WTC11 (cell line): ENCODE results near the gene ETV1. TPM values are rescaled to one million over a fixed set of nuclear protein-coding genes. Genes with fewer than 3 reads are reported as not detected.

Experiments used
- ATAC-seq: fragments of 200-7000 bp; cut with Tn5 transposase; 2 replicates; pipeline ENCODE4 v1.10.0; 2021; ENCODE audit warnings: mild to moderate bottlenecking, moderate library complexity
- CTCF ChIA-PET: fragments of 300-600 bp; sonication (Branson Sonifier 250); formaldehyde crosslinking; loops from one replicate; lab custom pipeline; 2021; ENCODE audit warnings: antibody characterized with exemption; lab: Charles Lee
- POLR2A ChIA-PET: fragments of 350-600 bp; sonication (Branson Sonifier 250); formaldehyde crosslinking; loops from one replicate; lab custom pipeline; 2021; ENCODE audit warnings: antibody characterized with exemption; lab: Charles Lee
- DNase-seq: peaks from one replicate; pipeline ENCODE4 v3.0.0; 2021; ENCODE audit warnings: low spot score
- H3K27ac Mint-ChIP-seq: 2 replicates; pipeline ENCODE4 v1.8.0; 2021; ENCODE audit warnings: mixed read lengths
- H3K27me3 Mint-ChIP-seq: 2 replicates; pipeline ENCODE4 v1.8.0; 2021; ENCODE audit warnings: low read depth, mild to moderate bottlenecking, moderate library complexity, mixed read lengths
- H3K36me3 Mint-ChIP-seq: 2 replicates; pipeline ENCODE4 v1.8.0; 2021; ENCODE audit warnings: mixed read lengths
- H3K4me1 Mint-ChIP-seq: 2 replicates; pipeline ENCODE4 v1.8.0; 2022; ENCODE audit warnings: mixed read lengths
- H3K4me3 Mint-ChIP-seq: 2 replicates; pipeline ENCODE4 v1.8.0; 2021; ENCODE audit warnings: mild to moderate bottlenecking, moderate library complexity, mixed read lengths
- H3K9me3 Mint-ChIP-seq: 2 replicates; pipeline ENCODE4 v1.8.0; 2021; ENCODE audit warnings: mixed read lengths
- AR ChIP-seq: fragments of 250-450 bp; sonication (Bioruptor Pico); IDR thresholded peaks from 2 replicates; pipeline ENCODE4 v1.9.0; 2021; ENCODE audit warnings: mild to moderate bottlenecking
- CREM ChIP-seq: sonication (generic); formaldehyde crosslinking; IDR thresholded peaks from 2 replicates; pipeline ENCODE4 v1.8.1; 2022; ENCODE audit warnings: mild to moderate bottlenecking, missing genetic modification reagents, moderate library complexity
- FOXJ3 ChIP-seq: sonication (generic); formaldehyde crosslinking; IDR thresholded peaks from 2 replicates; pipeline ENCODE4 v1.9.0; 2021; ENCODE audit warnings: missing genetic modification reagents, mild to moderate bottlenecking, borderline replicate concordance
- FOXP1 ChIP-seq: sonication (generic); formaldehyde crosslinking; IDR thresholded peaks from 2 replicates; pipeline ENCODE4 v1.8.0; 2022; ENCODE audit warnings: missing genetic modification reagents, mild to moderate bottlenecking, moderate library complexity, borderline replicate concordance
- GABPB1 ChIP-seq: sonication (generic); formaldehyde crosslinking; IDR thresholded peaks from 2 replicates; pipeline ENCODE4 v1.8.1; 2023; ENCODE audit warnings: mild to moderate bottlenecking, missing genetic modification reagents
- GTF2I ChIP-seq: fragments of 250-450 bp; sonication (Bioruptor Pico); conservative IDR thresholded peaks from 2 replicates; pipeline ENCODE4 v1.4.0; 2021; ENCODE audit warnings: mild to moderate bottlenecking
- IRF1 ChIP-seq: sonication (generic); formaldehyde crosslinking; IDR thresholded peaks from 2 replicates; pipeline ENCODE4 v1.8.0; 2023; ENCODE audit warnings: missing genetic modification reagents
- KAT7 ChIP-seq: sonication (generic); formaldehyde crosslinking; IDR thresholded peaks from 2 replicates; pipeline ENCODE4 v1.8.1; 2023; ENCODE audit warnings: missing genetic modification reagents, mild to moderate bottlenecking, borderline replicate concordance
- MXD4 ChIP-seq: fragments of 250-450 bp; sonication (Bioruptor Pico); IDR thresholded peaks from 2 replicates; pipeline ENCODE4 v1.8.0; 2021; ENCODE audit warnings: mild to moderate bottlenecking, moderate library complexity, borderline replicate concordance
- MYBL2 ChIP-seq: sonication (generic); formaldehyde crosslinking; IDR thresholded peaks from 2 replicates; pipeline ENCODE4 v1.8.1; 2023; ENCODE audit warnings: mild to moderate bottlenecking, moderate library complexity, missing genetic modification reagents
- NFATC4 ChIP-seq: fragments of 250-450 bp; sonication (Bioruptor Pico); IDR thresholded peaks from 2 replicates; pipeline ENCODE4 v1.9.0; 2021; ENCODE audit warnings: mild to moderate bottlenecking
- NR2C2 ChIP-seq: sonication (generic); formaldehyde crosslinking; IDR thresholded peaks from 2 replicates; pipeline ENCODE4 v1.8.0; 2022; ENCODE audit warnings: mild to moderate bottlenecking, missing genetic modification reagents
- PRRX2 ChIP-seq: fragments of 250-450 bp; sonication (Bioruptor Pico); IDR thresholded peaks from 2 replicates; pipeline ENCODE4 v1.8.0; 2021; ENCODE audit warnings: mild to moderate bottlenecking
- RORB ChIP-seq: fragments of 250-450 bp; sonication (Bioruptor Pico); IDR thresholded peaks from 2 replicates; pipeline ENCODE4 v1.9.0; 2021; ENCODE audit warnings: mild to moderate bottlenecking
- SP1 ChIP-seq: sonication (generic); formaldehyde crosslinking; conservative IDR thresholded peaks from 2 replicates; pipeline ENCODE4 v1.8.1; 2022; ENCODE audit warnings: missing genetic modification reagents
- TCF7 ChIP-seq: sonication (generic); formaldehyde crosslinking; IDR thresholded peaks from 2 replicates; pipeline ENCODE4 v1.8.0; 2022; ENCODE audit warnings: mild to moderate bottlenecking, low read depth, missing genetic modification reagents, moderate library complexity
- ZNF219 ChIP-seq: sonication (generic); formaldehyde crosslinking; IDR thresholded peaks from 2 replicates; pipeline ENCODE4 v1.8.0; 2023; ENCODE audit warnings: missing genetic modification reagents, mild to moderate bottlenecking, borderline replicate concordance
- ZNF263 ChIP-seq: sonication (generic); formaldehyde crosslinking; IDR thresholded peaks from 2 replicates; pipeline ENCODE4 v1.8.1; 2022; ENCODE audit warnings: low read depth, mild to moderate bottlenecking, moderate library complexity, missing genetic modification reagents
- ZNF423 ChIP-seq: fragments of 250-450 bp; sonication (Bioruptor Pico); IDR thresholded peaks from 2 replicates; pipeline ENCODE4 v2.1.2; 2022; ENCODE audit warnings: mild to moderate bottlenecking, moderate library complexity
- ZNF512 ChIP-seq: sonication (generic); formaldehyde crosslinking; IDR thresholded peaks from 2 replicates; pipeline ENCODE4 v1.8.1; 2022; ENCODE audit warnings: missing genetic modification reagents, borderline replicate concordance
- total RNA-seq: library from RNA; stranded (reverse); gene quantifications from 3 replicates; pipeline ENCODE4 v1.2.3, GENCODE V29; 2021
- TF ChIP-seq, protein P1 (sequence below): fragments of 250-450 bp; sonication (Bioruptor Pico); IDR thresholded peaks from 2 replicates; pipeline ENCODE4 v2.1.2; 2022; ENCODE audit warnings: mild to moderate bottlenecking, moderate library complexity
- TF ChIP-seq, protein P2 (sequence below): sonication (generic); formaldehyde crosslinking; IDR thresholded peaks from 2 replicates; pipeline ENCODE4 v1.8.0; 2022; ENCODE audit warnings: mild to moderate bottlenecking, missing genetic modification reagents
- TF ChIP-seq, protein P3 (sequence below): fragments of 200-600 bp; IDR thresholded peaks from 2 replicates; pipeline ENCODE4 v1.8.0; 2022; ENCODE audit warnings: antibody characterized with exemption
- TF ChIP-seq, protein P4 (sequence below): sonication (generic); formaldehyde crosslinking; conservative IDR thresholded peaks from 2 replicates; pipeline ENCODE4 v1.8.1; 2023; ENCODE audit warnings: mild to moderate bottlenecking, low read depth, missing genetic modification reagents, moderate library complexity

ETV1 gene
- total RNA-seq, 1 experiment from 2014 or later = 76.6 TPM

- DNase-seq (no peak), ATAC-seq (no peak)
- no peaks in the 10 kb centered on the region for H3K9me3 Mint-ChIP-seq
- no peak overlapping the region for H3K4me3 Mint-ChIP-seq
- peak overlapping the region; percentile 5; the same call in 1 of the 2 replicates for H3K27ac Mint-ChIP-seq
- ChIA-PET POLR2A (no interaction called here), CTCF (no interaction called here)
- no peak for TF ChIP-seq ZNF512 (CRISPR knock-in tag)
- TF ChIP-seq AR (CRISPR knock-in tag) = no peak
- TF ChIP-seq, protein P1, sequence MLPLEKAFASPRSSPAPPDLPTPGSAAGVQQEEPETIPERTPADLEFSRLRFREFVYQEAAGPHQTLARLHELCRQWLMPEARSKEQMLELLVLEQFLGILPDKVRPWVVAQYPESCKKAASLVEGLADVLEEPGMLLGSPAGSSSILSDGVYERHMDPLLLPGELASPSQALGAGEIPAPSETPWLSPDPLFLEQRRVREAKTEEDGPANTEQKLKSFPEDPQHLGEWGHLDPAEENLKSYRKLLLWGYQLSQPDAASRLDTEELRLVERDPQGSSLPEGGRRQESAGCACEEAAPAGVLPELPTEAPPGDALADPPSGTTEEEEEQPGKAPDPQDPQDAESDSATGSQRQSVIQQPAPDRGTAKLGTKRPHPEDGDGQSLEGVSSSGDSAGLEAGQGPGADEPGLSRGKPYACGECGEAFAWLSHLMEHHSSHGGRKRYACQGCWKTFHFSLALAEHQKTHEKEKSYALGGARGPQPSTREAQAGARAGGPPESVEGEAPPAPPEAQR = no peak
- TF ChIP-seq GTF2I (CRISPR knock-in tag) = no peak
- no peak for TF ChIP-seq KAT7 (CRISPR knock-in tag)
- no peak for TF ChIP-seq SP1
- no peak for TF ChIP-seq IRF1 (CRISPR knock-in tag)
- TF ChIP-seq, protein P2, sequence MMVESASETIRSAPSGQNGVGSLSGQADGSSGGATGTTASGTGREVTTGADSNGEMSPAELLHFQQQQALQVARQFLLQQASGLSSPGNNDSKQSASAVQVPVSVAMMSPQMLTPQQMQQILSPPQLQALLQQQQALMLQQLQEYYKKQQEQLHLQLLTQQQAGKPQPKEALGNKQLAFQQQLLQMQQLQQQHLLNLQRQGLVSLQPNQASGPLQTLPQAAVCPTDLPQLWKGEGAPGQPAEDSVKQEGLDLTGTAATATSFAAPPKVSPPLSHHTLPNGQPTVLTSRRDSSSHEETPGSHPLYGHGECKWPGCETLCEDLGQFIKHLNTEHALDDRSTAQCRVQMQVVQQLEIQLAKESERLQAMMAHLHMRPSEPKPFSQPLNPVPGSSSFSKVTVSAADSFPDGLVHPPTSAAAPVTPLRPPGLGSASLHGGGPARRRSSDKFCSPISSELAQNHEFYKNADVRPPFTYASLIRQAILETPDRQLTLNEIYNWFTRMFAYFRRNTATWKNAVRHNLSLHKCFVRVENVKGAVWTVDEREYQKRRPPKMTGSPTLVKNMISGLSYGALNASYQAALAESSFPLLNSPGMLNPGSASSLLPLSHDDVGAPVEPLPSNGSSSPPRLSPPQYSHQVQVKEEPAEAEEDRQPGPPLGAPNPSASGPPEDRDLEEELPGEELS = no peak
- TF ChIP-seq, protein P3, sequence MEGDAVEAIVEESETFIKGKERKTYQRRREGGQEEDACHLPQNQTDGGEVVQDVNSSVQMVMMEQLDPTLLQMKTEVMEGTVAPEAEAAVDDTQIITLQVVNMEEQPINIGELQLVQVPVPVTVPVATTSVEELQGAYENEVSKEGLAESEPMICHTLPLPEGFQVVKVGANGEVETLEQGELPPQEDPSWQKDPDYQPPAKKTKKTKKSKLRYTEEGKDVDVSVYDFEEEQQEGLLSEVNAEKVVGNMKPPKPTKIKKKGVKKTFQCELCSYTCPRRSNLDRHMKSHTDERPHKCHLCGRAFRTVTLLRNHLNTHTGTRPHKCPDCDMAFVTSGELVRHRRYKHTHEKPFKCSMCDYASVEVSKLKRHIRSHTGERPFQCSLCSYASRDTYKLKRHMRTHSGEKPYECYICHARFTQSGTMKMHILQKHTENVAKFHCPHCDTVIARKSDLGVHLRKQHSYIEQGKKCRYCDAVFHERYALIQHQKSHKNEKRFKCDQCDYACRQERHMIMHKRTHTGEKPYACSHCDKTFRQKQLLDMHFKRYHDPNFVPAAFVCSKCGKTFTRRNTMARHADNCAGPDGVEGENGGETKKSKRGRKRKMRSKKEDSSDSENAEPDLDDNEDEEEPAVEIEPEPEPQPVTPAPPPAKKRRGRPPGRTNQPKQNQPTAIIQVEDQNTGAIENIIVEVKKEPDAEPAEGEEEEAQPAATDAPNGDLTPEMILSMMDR = no peak
- TF ChIP-seq CREM (CRISPR knock-in tag) = no peak
- TF ChIP-seq NFATC4 = no peak
- no peak for TF ChIP-seq PRRX2 (CRISPR knock-in tag)
- H3K4me1 Mint-ChIP-seq = peaks cover 2% of the 10 kb centered on the region; the same call in 1 of the 2 replicates
- peaks cover 51% of the 10 kb centered on the region for H3K36me3 Mint-ChIP-seq
- H3K27me3 Mint-ChIP-seq = no peaks in the 10 kb centered on the region
Measured at GRCh38 chr7:13932131-13932530, 57.3 kb downstream of the ETV1 start.

- DNase-seq (no peak), ATAC-seq (no peak)
- peaks cover 5% of the 10 kb centered on the region; the same call in 1 of the 2 replicates for H3K9me3 Mint-ChIP-seq
- H3K4me3 Mint-ChIP-seq = no peak overlapping the region
- CTCF ChIA-PET = no interaction called here
- no peaks in the 10 kb centered on the region for H3K27me3 Mint-ChIP-seq
- peaks cover 34% of the 10 kb centered on the region for H3K36me3 Mint-ChIP-seq
- POLR2A ChIA-PET = interaction anchor here (1.1 kb wide), 1 partner anchor 68 kb away, joined by 4 read pairs; the partner anchor contains the start of gene ETV1
- H3K27ac Mint-ChIP-seq = no peak overlapping the region; the same call in 1 of the 2 replicates
- peaks cover 16% of the 10 kb centered on the region for H3K4me1 Mint-ChIP-seq
- no peak for TF ChIP-seq ZNF263 (CRISPR knock-in tag)
- no peak for TF ChIP-seq ZNF219
- TF ChIP-seq MYBL2 (CRISPR knock-in tag) = no peak
- no peak for TF ChIP-seq RORB (CRISPR knock-in tag)
- TF ChIP-seq NFATC4 = no peak
- TF ChIP-seq FOXJ3 (CRISPR knock-in tag) = no peak
- no peak for TF ChIP-seq ZNF423 (CRISPR knock-in tag)
- TF ChIP-seq NR2C2 (CRISPR knock-in tag) = no peak
- no peak for TF ChIP-seq TCF7
- no peak for TF ChIP-seq KAT7 (CRISPR knock-in tag)
- TF ChIP-seq, protein P4, sequence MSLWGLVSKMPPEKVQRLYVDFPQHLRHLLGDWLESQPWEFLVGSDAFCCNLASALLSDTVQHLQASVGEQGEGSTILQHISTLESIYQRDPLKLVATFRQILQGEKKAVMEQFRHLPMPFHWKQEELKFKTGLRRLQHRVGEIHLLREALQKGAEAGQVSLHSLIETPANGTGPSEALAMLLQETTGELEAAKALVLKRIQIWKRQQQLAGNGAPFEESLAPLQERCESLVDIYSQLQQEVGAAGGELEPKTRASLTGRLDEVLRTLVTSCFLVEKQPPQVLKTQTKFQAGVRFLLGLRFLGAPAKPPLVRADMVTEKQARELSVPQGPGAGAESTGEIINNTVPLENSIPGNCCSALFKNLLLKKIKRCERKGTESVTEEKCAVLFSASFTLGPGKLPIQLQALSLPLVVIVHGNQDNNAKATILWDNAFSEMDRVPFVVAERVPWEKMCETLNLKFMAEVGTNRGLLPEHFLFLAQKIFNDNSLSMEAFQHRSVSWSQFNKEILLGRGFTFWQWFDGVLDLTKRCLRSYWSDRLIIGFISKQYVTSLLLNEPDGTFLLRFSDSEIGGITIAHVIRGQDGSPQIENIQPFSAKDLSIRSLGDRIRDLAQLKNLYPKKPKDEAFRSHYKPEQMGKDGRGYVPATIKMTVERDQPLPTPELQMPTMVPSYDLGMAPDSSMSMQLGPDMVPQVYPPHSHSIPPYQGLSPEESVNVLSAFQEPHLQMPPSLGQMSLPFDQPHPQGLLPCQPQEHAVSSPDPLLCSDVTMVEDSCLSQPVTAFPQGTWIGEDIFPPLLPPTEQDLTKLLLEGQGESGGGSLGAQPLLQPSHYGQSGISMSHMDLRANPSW (CRISPR knock-in tag) = no peak
- no peak for TF ChIP-seq FOXP1
- no peak for TF ChIP-seq MXD4 (CRISPR knock-in tag)
- TF ChIP-seq GABPB1 (CRISPR knock-in tag) = no peak
Measured at GRCh38 chr7:13921062-13921461, 68.4 kb downstream of the ETV1 start.
